ENCODE data around the gene DBF4B.

The DBF4B gene

DNA sequence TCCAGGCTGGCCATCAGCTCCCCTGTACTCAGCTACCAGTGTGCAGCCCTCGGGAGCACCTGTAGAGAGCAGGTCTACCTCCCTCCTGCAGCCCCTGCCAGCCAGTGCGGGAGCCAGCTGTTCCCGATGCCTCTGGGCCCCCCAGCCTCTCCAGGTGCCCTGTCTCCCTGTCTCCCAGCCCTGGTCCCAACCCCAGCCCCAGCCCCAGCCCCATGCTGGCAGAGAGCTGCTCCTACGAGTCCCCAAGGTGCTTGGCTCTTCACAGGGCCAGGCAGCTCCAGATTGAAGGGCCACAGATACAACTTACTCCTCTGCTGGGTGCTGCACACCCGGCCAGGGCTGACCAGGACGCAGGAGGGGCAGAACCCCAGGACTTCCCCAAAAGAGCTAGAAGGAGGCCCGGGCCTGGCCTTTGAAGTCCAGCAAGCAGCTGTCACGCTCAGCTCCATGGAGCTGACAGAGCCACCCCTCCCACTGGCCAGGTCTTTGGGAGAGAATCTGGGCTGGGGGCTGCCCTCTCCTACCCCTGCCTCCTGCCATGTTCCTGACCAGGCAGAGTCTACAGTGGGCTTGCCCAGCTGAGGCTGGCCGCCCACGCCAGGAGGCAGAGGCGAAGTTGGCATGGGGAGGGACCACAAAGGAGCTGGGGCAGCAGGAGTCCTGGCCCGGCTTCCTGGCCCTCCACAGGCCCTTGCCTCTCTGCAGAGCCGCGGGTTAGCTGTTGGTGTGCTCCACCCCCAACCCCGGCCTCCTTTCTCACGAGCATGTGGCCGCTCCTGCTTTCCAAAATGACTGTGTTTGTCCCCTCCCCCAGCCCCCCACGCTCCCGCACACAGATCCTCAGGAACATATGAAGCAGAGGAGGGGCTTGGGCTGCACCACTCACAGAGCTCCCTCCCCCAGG lies 40.9 kb downstream of the DBF4B start:
- Histone ChIP-seq H3K4me3 (ENCODE audit: low read length) (no peak overlapping the region), H3K4me1 (ENCODE audit: control insufficient read depth, low read depth, low read length) (no peaks in the 10 kb centered on the region), H2BK120ac (ENCODE audit: low read depth, low read length) (no peak overlapping the region), H3K23ac (ENCODE audit: low read length) (no peak overlapping the region), H3K36me3 (ENCODE audit: control insufficient read depth, insufficient read depth, low read length) (peaks cover 6% of the 10 kb centered on the region), H4K5ac (ENCODE audit: low read length) (no peak overlapping the region), H3K79me1 (ENCODE audit: low read length) (no peaks in the 10 kb centered on the region), H3K56ac (ENCODE audit: low read length) (no peak overlapping the region), H3K9ac (ENCODE audit: low read length) (no peak overlapping the region), H3K27me3 (ENCODE audit: insufficient read depth, low read length, poor library complexity) (no peaks in the 10 kb centered on the region), H3K27ac (ENCODE audit: low read depth, low read length) (no peak overlapping the region), H3K18ac (ENCODE audit: low read length) (no peak overlapping the region), H3K79me2 (ENCODE audit: control insufficient read depth, insufficient read depth, low read length) (no peaks in the 10 kb centered on the region), H2BK15ac (replicated peaks; ENCODE audit: low read depth) (no peak overlapping the region), H3K4me2 (ENCODE audit: low read length) (no peak overlapping the region), H3K4ac (ENCODE audit: low read depth, low read length) (no peak overlapping the region), H4K8ac (ENCODE audit: low read depth, low read length) (no peak overlapping the region), H2BK5ac (ENCODE audit: low read length) (no peak overlapping the region), H2AK5ac (ENCODE audit: low read length) (no peak overlapping the region)
- WGBS (ENCODE audit: extremely low coverage, insufficient coverage, low lambda C conversion rate), result no CpG with 5 or more reads among the region's 19 CpGs
- no peak for DNase-seq

DNA sequence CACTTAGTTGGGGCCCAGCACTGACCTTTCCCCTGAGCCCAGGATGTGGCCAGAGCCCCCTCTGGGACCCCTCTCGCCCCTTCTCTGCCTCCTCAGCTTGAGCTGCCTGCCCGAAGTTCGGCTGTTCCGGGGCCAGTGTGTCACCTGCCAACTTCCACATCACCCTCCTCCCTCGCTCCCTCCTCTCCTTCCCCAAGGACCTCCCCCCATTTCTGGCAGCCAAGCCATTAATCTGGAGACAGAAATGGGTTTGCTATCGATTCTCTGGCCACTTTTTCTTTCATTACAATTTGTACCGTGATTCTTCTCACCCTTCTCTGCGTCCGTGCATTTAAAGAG lies 41.5 kb downstream of the DBF4B start:
- no peaks in the 10 kb centered on the region for H3K27me3 ChIP-seq (ENCODE audit: insufficient read depth, low read length, poor library complexity)
- no peak overlapping the region for H3K18ac ChIP-seq (ENCODE audit: low read length)
- no peak overlapping the region for H3K27ac ChIP-seq (ENCODE audit: low read depth, low read length)
- DNase-seq, result no peak
- WGBS (ENCODE audit: extremely low coverage, insufficient coverage, low lambda C conversion rate), result no CpG with 5 or more reads among the region's 9 CpGs
- H3K23ac ChIP-seq (ENCODE audit: low read length), result no peak overlapping the region
- H4K8ac ChIP-seq (ENCODE audit: low read depth, low read length), result no peak overlapping the region
- no peak overlapping the region for H2BK5ac ChIP-seq (ENCODE audit: low read length)
- H2AK5ac ChIP-seq (ENCODE audit: low read length), result no peak overlapping the region
- H2BK15ac ChIP-seq (replicated peaks; ENCODE audit: low read depth), result no peak overlapping the region
- H3K4me3 ChIP-seq (ENCODE audit: low read length), result no peak overlapping the region
- no peaks in the 10 kb centered on the region for H3K79me1 ChIP-seq (ENCODE audit: low read length)
- H3K4me1 ChIP-seq (ENCODE audit: control insufficient read depth, low read depth, low read length), result no peaks in the 10 kb centered on the region
- no peak overlapping the region for H4K5ac ChIP-seq (ENCODE audit: low read length)
- no peak overlapping the region for H2BK120ac ChIP-seq (ENCODE audit: low read depth, low read length)
- no peak overlapping the region for H3K9ac ChIP-seq (ENCODE audit: low read length)
- H3K79me2 ChIP-seq (ENCODE audit: control insufficient read depth, insufficient read depth, low read length), result no peaks in the 10 kb centered on the region
- H3K4me2 ChIP-seq (ENCODE audit: low read length), result no peak overlapping the region
- peaks cover 6% of the 10 kb centered on the region for H3K36me3 ChIP-seq (ENCODE audit: control insufficient read depth, insufficient read depth, low read length)
- no peak overlapping the region for H3K4ac ChIP-seq (ENCODE audit: low read depth, low read length)
- no peak overlapping the region for H3K56ac ChIP-seq (ENCODE audit: low read length)

DNA sequence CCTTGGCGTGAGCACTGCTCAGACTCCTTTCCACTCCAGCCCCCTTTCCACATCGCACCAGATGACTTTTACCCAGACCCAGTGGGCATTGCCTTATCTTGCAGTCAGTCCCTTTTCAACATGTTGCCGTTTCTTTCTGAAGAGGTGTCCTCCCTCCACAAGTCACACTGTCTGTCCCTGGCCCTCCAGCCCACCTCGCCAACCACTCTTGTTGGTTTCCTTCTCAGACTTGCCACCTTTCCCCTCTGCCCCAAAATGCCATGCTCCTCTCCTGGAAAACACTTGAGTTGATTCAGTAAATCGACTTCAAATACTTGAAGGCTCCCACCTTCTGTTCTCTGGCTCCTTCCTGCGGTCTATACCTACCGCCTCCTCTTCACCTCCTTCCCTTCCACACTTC lies 42.9 kb downstream of the DBF4B start:
- H2BK5ac ChIP-seq (ENCODE audit: low read length), result no peak overlapping the region
- H4K8ac ChIP-seq (ENCODE audit: low read depth, low read length), result no peak overlapping the region
- no peaks in the 10 kb centered on the region for H3K79me1 ChIP-seq (ENCODE audit: low read length)
- H3K27me3 ChIP-seq (ENCODE audit: insufficient read depth, low read length, poor library complexity), result no peaks in the 10 kb centered on the region
- H3K4me1 ChIP-seq (ENCODE audit: control insufficient read depth, low read depth, low read length), result no peaks in the 10 kb centered on the region
- H3K4ac ChIP-seq (ENCODE audit: low read depth, low read length), result no peak overlapping the region
- H2BK15ac ChIP-seq (replicated peaks; ENCODE audit: low read depth), result no peak overlapping the region
- H3K23ac ChIP-seq (ENCODE audit: low read length), result no peak overlapping the region
- DNase-seq, result no peak
- H3K9ac ChIP-seq (ENCODE audit: low read length), result no peak overlapping the region
- no peak overlapping the region for H2AK5ac ChIP-seq (ENCODE audit: low read length)
- H3K36me3 ChIP-seq (ENCODE audit: control insufficient read depth, insufficient read depth, low read length), result peaks cover 6% of the 10 kb centered on the region
- no peak overlapping the region for H2BK120ac ChIP-seq (ENCODE audit: low read depth, low read length)
- H3K18ac ChIP-seq (ENCODE audit: low read length), result no peak overlapping the region
- no peak overlapping the region for H3K4me3 ChIP-seq (ENCODE audit: low read length)
- WGBS (ENCODE audit: extremely low coverage, insufficient coverage, low lambda C conversion rate), result no CpG with 5 or more reads among the region's 7 CpGs
- H3K4me2 ChIP-seq (ENCODE audit: low read length), result no peak overlapping the region
- no peak overlapping the region for H4K5ac ChIP-seq (ENCODE audit: low read length)
- no peaks in the 10 kb centered on the region for H3K79me2 ChIP-seq (ENCODE audit: control insufficient read depth, insufficient read depth, low read length)
- H3K27ac ChIP-seq (ENCODE audit: low read depth, low read length), result no peak overlapping the region
- H3K56ac ChIP-seq (ENCODE audit: low read length), result no peak overlapping the region

DNA sequence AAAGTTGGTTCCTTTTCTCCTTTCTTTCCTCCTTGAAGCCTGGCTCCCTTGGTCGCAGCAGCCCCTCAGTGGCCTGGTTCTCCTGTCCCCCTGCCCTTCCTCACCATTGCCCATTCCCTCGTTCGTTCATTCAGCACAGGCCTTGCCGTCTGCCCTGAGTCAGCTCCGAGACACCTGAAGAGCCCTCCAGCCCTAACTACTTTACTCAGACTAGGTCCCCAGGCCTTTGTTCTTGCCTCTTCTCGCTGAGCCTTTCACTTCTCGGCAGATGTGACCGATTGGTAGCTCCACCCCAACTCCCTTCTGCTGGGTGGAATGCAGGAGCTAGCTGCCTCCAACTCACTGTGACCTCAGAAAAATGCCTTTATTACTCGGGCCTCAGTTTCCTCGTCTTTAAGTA lies 43.3 kb downstream of the DBF4B start:
- Histone ChIP-seq H3K9ac (ENCODE audit: low read length) (no peak overlapping the region), H3K4me3 (ENCODE audit: low read length) (no peak overlapping the region), H3K56ac (ENCODE audit: low read length) (no peak overlapping the region), H3K36me3 (ENCODE audit: control insufficient read depth, insufficient read depth, low read length) (peaks cover 6% of the 10 kb centered on the region), H4K5ac (ENCODE audit: low read length) (no peak overlapping the region), H2BK5ac (ENCODE audit: low read length) (no peak overlapping the region), H4K8ac (ENCODE audit: low read depth, low read length) (no peak overlapping the region), H2BK120ac (ENCODE audit: low read depth, low read length) (no peak overlapping the region), H3K4me1 (ENCODE audit: control insufficient read depth, low read depth, low read length) (no peaks in the 10 kb centered on the region), H3K27ac (ENCODE audit: low read depth, low read length) (no peak overlapping the region), H2AK5ac (ENCODE audit: low read length) (no peak overlapping the region), H3K79me2 (ENCODE audit: control insufficient read depth, insufficient read depth, low read length) (no peaks in the 10 kb centered on the region), H3K27me3 (ENCODE audit: insufficient read depth, low read length, poor library complexity) (no peaks in the 10 kb centered on the region), H3K79me1 (ENCODE audit: low read length) (no peaks in the 10 kb centered on the region), H3K4ac (ENCODE audit: low read depth, low read length) (no peak overlapping the region), H3K23ac (ENCODE audit: low read length) (no peak overlapping the region), H2BK15ac (replicated peaks; ENCODE audit: low read depth) (no peak overlapping the region), H3K18ac (ENCODE audit: low read length) (no peak overlapping the region), H3K4me2 (ENCODE audit: low read length) (no peak overlapping the region)
- DNase-seq, result no peak
- WGBS (ENCODE audit: extremely low coverage, insufficient coverage, low lambda C conversion rate), result no CpG with 5 or more reads among the region's 10 CpGs

DNA sequence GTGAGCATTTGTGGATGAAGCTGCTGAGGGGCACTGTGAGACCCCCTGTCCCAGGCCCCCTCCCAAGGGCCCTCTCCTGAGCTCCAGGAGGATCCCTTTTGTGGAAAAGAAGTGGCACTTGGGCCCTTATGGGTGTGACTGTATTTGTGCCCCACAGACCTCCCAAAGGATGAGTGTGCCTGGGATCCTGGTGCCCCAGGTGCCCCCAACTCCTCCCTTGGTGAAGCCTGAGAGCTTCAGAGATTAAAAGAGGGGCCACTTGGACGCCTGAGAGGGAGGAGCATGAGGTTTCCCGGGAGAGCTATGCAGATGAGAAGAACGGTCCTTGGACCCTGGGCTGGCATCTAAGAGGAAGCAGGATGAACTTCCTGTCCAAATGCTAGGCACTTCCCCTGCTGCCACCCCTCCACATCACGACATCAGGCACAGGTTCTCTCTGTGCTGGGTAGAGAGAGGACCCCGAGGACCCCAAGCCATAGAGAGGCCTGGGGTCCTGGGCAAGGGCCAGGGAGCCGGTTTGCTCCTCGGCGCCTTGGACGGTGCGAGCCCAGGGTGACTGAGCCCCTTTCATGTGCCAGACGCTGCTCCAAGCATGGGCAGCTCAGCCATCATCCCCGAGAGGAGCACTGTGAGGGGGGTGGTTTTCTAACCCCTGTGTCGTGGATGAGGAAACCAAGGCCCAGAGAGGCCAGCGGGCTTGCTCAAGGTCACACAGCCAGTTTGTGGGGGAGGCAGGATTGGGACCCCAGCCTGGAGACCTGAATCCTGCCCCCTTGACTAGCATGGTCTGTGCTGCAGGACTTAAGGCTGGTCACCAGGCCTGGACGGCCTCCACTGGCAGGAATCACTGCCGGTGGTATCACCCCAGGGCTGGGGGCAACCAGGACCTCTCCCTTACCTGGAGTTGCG lies 44.7 kb downstream of the DBF4B start:
- H2BK120ac ChIP-seq (ENCODE audit: low read depth, low read length), result no peak overlapping the region

More for the DNA sequence above, 44.7 kb downstream of the DBF4B start:
- Histone ChIP-seq H2BK15ac (replicated peaks; ENCODE audit: low read depth) (no peak overlapping the region), H3K9ac (ENCODE audit: low read length) (no peak overlapping the region), H3K4me1 (ENCODE audit: control insufficient read depth, low read depth, low read length) (no peaks in the 10 kb centered on the region), H3K4ac (ENCODE audit: low read depth, low read length) (no peak overlapping the region), H3K4me2 (ENCODE audit: low read length) (no peak overlapping the region), H2BK5ac (ENCODE audit: low read length) (no peak overlapping the region), H3K36me3 (ENCODE audit: control insufficient read depth, insufficient read depth, low read length) (peaks cover 3% of the 10 kb centered on the region), H3K56ac (ENCODE audit: low read length) (no peak overlapping the region), H4K8ac (ENCODE audit: low read depth, low read length) (no peak overlapping the region), H3K27me3 (ENCODE audit: insufficient read depth, low read length, poor library complexity) (peaks cover 5% of the 10 kb centered on the region), H4K5ac (ENCODE audit: low read length) (no peak overlapping the region), H2AK5ac (ENCODE audit: low read length) (no peak overlapping the region), H3K4me3 (ENCODE audit: low read length) (no peak overlapping the region), H3K18ac (ENCODE audit: low read length) (no peak overlapping the region), H3K79me2 (ENCODE audit: control insufficient read depth, insufficient read depth, low read length) (no peaks in the 10 kb centered on the region), H3K27ac (ENCODE audit: low read depth, low read length) (no peak overlapping the region), H3K23ac (ENCODE audit: low read length) (no peak overlapping the region), H3K79me1 (ENCODE audit: low read length) (no peaks in the 10 kb centered on the region)
- no peak for DNase-seq
- WGBS (ENCODE audit: extremely low coverage, insufficient coverage, low lambda C conversion rate), result no CpG with 5 or more reads among the region's 17 CpGs

Data from mesendoderm (in vitro differentiated cells).